Fibroblast of pulmonary artery (primary cell): ENCODE results near the gene TFG.

Experiments
- DNase-seq: peaks from one replicate; pipeline ENCODE4 v3.0.0-alpha.2; 2010; ENCODE audit warnings: low read depth
- H3K4me3 ChIP-seq: replicated peaks from 2 replicates; pipeline ENCODE4 v1.5.1; 2011; ENCODE audit warnings: low read depth, mild to moderate bottlenecking, control low read depth, low read length, moderate library complexity
- TF ChIP-seq, protein P1 (sequence below): IDR thresholded peaks from 2 replicates; pipeline ENCODE4 v1.5.1; 2011; ENCODE audit warnings: mild to moderate bottlenecking, control low read depth, low read length, inconsistent platforms; ENCODE audit errors: missing control alignments

TFG gene

GRCh38 chr3:100717637-100718487 is 8.6 kb downstream of the TFG start:
- no peak for DNase-seq
- TF ChIP-seq, protein P1, sequence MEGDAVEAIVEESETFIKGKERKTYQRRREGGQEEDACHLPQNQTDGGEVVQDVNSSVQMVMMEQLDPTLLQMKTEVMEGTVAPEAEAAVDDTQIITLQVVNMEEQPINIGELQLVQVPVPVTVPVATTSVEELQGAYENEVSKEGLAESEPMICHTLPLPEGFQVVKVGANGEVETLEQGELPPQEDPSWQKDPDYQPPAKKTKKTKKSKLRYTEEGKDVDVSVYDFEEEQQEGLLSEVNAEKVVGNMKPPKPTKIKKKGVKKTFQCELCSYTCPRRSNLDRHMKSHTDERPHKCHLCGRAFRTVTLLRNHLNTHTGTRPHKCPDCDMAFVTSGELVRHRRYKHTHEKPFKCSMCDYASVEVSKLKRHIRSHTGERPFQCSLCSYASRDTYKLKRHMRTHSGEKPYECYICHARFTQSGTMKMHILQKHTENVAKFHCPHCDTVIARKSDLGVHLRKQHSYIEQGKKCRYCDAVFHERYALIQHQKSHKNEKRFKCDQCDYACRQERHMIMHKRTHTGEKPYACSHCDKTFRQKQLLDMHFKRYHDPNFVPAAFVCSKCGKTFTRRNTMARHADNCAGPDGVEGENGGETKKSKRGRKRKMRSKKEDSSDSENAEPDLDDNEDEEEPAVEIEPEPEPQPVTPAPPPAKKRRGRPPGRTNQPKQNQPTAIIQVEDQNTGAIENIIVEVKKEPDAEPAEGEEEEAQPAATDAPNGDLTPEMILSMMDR, result no peak
- H3K4me3 ChIP-seq, result no peak overlapping the region

DNA sequence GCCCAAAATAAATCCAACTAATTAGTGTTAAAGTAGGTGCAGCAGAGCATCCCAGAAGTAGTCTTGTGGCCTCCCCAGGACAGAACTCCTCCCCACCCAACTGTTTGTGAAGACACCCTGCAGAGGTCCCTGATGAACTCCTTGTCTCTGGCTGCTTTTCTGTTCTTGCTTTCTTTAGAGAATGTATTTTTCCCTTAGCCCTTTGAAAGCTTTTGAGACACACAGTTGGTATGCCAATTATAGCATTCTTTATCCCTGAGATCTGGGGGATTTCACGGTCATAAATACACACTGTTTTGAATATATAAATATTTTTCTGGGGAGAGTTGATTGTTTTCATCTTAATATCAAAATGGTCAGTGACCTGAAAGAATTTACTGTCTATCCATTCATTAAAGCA is 9.8 kb downstream of the TFG start:
- DNase-seq, result no peak
- no peak overlapping the region for H3K4me3 ChIP-seq
- TF ChIP-seq, protein P1, result no peak

DNA sequence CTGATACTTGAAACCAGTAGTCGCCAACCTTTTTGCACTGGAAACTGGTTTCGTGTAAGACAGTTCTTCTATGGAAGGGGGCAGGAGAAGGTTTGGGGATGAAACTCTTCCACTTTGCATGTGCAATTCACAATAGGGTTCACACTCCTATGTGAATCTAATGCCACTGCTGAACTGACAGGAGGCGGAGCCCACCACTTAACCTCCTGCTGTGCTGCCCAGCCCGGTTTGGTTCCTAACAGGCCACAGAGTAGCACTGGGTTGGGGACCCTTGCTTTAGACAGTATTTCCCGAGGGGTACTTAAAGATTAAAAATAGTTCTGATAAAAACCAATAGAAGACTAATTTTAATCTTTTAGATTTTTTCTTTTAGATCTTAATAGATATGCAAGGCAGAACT is 11.1 kb downstream of the TFG start:
- no peak for DNase-seq
- TF ChIP-seq, protein P1, result no peak
- no peak overlapping the region for H3K4me3 ChIP-seq

- TF ChIP-seq, protein P1, result no peak
- no peak for DNase-seq
- H3K4me3 ChIP-seq, result no peak overlapping the region
These were observed 16.7 kb downstream of the TFG start for GRCh38 chr3:100725935-100726513.

GRCh38 chr3:100726706-100727105 is 17.4 kb downstream of the TFG start:
- H3K4me3 ChIP-seq, result no peak overlapping the region
- DNase-seq, result no peak
- TF ChIP-seq, protein P1, result no peak

DNA sequence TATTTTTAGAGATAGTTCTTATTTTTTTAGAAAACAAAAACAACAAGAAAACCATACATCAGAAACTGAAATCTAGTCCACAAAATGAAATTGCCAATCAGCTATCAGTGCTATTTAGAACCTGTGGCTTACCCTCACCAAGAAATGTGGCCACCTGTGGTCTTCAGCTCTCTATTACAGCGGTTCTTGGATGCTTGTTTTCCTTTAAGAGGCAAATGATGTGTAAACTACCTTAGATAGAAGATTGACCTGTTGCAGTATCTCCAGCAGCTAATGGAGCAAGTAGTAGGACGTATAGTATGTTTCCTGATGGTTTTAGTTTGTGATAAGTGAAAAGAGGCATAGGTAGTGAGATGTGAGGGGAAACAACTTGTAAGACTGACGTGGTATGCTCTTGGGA is 21.2 kb downstream of the TFG start:
- H3K4me3 ChIP-seq, result no peak overlapping the region
- no peak for DNase-seq
- TF ChIP-seq, protein P1, result no peak
